Inflammatory macrophage treated with lipopolysaccharide for 1 hour (primary cell): ENCODE results near the gene CHD1.

ENCODE experiments used
- DNase-seq, 2 donors: peaks; one replicate each; pipeline ENCODE4 v3.0.0-alpha.2; 2020 to 2022

Gene CHD1

GRCh38 chr5:98934546-98934945, 5.7 kb upstream of the CHD1 start:
- DNase-seq = peak; percentile 36 to 49

GRCh38 chr5:98933445-98934072, 4.8 kb upstream of the CHD1 start:
- DNase-seq = peak; percentile 72 to 74

DNA sequence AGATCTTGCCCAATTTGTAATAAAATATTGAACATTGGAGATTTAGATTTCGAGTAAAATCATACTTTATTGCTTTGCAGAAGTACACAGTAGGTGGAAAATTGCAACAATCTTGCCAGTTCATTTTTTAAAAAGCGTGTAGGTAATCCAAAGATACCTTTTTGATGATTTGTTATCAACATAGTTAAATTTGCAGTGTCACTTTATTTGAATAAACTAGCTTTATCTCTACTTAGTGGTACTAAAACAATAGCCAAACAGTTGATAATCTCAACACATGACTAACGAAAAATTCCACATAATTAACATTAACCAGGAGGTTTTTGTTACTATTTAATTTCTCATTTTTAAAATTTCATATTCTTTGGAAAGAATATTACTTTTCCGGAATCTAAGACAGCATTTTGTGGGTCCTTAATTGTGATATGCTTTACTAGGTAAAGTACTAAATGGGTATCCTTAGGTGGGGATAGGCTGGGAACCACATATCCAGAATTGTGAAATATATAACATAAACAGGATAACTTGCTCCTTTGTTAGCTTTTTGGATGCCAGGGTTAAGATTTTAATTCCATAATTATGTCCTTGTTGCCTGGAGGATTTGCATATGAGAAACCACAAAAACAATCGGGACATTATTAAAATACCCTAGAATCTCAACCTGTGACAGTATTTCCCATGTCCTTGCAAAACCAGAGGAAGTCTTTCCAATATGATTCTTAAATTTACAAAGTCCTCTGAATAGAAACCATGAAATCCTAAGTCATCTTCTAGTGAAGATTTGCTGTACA, 2.4 kb upstream of the CHD1 start:
- no peak for DNase-seq

DNA sequence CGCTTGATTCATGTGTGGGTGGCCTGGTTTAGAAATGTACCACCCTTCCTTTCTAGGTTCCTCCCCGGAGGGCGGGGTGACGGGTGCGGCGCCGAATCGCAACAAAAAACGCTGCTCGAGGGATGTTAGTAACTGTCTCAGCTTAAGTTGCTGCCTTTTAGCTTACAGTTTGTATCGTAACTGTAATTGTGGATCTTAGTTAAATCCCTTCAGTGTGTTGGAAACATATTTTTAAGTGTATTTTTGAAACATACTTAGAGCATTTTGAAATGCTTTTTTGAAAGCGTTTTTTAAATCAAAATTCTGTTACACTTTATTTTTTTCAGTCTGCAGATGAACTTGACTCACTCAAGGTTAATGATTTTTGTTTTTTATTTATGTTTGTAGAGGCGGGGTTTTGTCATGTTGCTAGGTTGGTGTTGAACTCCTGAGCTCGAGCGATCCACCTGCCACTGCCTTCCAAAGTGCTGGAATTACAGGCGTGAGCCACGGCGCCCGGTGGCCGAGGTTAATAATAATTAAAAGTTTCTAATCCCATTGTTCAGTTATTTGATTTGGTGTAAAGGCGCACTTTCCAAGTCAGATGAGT, 997 bp upstream of the CHD1 start:
- DNase-seq = no peak

- DNase-seq = peak; percentile 69 to 71
These were observed 576 bp downstream of the CHD1 start for GRCh38 chr5:98927989-98928872.

DNA sequence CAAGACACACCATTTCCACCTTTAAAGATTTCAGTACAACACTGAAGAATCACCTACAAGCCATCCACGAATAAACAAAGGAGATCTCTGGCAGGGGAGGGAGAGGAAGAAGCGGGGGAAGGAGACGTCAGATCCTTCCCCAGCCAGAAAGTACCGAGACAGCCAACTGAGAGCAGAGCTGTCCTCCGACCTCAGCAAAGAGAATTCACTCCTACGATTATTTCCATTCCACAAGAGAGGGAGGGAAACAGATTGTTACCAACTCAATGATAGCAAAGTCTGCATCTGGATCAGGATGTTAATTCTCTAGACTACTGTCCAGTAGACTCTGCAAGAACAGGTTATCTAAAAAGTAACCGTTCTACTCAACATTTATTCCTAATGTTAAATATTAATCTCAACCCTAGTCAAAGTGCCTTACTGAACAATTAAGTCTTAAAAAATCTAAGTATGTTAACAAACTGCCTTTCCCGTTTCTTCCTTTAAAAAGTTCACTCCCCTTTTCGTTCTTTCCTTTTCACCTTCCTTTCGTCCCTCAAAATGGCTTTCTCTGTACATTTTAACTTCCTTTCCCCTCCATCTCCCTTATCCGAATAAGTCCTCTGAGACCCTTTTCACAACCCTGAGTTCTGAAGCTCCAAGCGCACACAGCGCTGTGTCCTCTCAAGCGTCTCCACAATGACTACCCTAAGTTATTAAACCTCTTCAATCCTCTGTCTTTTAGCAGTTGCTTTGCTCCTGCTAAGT, 1.4 kb downstream of the CHD1 start:
- DNase-seq = peak; percentile 64 to 70

GRCh38 chr5:98923966-98924365, 4.8 kb downstream of the CHD1 start:
- no peak for DNase-seq

- DNase-seq = no peak
These were observed 6.8 kb downstream of the CHD1 start for GRCh38 chr5:98921947-98922505.

DNA sequence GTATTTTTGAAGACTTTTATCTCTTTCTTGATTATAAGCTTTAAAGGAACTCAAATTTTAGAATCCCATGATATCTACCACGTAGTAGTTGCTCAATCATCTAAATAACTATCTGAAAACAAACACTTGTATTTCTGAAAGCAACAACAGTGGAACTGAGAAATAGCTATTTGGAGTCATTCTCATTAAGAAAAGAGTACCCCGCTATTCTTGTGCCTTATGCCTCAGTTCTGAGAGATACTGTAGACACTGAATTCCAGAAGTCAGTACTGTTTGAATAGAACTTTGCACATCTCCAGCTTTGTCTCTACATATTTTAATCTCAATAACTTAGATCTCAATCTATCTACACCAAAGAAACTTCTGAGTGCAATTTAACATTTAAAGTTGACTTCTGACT, 11.4 kb downstream of the CHD1 start:
- DNase-seq = no peak

GRCh38 chr5:98916540-98916939, 12.3 kb downstream of the CHD1 start:
- DNase-seq = no peak

DNA sequence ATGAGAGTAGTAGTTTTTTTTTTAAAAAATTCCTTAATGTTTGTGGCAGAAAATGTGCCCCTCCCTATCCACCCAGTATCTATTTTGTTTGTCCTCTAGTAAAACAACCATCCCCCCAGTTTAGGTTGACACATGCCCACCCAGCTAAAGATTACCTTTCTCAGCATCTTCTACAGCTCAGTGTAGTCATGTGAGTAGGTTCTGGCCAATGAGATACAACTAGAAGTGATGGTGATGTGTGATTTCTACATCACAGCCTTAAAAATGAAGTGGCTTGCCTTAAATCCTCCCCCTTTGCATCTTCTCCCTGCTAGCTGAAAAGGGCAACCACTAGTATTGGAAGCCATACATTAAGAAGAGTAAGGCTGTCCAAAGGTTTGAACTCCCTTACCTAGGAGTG, 14.9 kb downstream of the CHD1 start:
- DNase-seq = no peak

DNA sequence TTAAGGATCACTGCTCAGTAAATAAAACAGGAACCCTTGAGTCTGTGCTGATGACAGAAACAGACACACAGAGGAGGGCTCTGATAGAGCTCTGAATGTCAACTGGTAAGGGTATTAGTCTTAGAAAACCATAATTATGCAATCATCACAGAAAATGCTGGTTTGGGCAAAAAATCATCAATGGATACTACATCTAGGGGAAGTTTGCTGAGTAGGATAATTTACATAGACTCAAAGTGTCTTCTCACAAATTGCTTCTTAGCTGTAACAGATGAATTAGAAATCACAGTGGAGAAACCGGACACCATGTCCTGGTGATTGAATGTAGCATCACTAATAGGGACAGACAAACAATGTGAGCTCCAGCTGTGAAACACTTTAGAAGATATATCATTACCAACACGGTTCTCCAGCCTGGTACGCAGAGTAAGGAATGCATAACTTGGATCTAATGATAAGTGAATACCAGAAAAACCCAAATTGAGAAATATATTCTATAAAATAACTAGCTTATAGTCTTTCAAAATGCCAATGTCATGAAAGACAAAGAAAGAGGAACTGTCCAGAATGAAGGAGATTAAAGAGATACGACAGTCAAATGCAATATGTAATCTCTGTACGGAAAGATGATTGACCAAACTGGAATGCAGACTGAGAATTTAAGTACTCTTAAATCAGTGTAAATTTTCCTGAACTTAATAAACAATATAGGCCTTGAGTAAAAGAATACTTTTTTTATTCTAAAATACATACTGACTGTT, 17.3 kb downstream of the CHD1 start:
- DNase-seq = peak; percentile 68 to 72

- no peak for DNase-seq
These were observed 19.4 kb downstream of the CHD1 start for GRCh38 chr5:98909363-98909762.

- no peak for DNase-seq
These were observed 20.9 kb downstream of the CHD1 start for GRCh38 chr5:98907951-98908350.

DNA sequence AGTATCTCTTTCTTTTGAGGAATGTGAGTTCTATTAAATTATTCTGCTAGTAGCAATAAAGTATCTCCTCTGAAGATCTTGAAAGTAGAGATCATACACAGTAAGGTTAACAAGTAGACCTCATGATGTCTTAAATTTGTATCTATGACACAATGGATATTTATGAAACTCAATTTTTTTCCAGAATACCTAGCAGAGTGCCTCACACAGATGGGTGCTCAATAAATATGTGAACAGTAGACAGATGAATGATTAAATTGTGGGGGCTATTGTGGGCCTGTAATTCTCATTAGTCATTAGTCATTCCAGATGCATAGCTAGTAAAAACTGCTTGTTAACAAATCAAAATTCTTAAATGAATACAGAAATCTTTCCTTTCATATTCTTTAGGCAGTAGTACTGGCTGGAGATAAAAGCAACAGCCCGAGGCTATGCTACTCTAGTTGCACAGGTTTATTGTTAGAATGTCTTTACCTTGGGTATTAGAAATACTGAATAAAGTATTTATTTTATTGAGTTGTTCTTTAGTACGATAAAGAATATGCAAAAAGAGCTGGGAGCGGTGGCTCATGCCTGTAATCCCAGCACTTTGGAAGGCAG, 22.0 kb downstream of the CHD1 start:
- no peak for DNase-seq

DNA sequence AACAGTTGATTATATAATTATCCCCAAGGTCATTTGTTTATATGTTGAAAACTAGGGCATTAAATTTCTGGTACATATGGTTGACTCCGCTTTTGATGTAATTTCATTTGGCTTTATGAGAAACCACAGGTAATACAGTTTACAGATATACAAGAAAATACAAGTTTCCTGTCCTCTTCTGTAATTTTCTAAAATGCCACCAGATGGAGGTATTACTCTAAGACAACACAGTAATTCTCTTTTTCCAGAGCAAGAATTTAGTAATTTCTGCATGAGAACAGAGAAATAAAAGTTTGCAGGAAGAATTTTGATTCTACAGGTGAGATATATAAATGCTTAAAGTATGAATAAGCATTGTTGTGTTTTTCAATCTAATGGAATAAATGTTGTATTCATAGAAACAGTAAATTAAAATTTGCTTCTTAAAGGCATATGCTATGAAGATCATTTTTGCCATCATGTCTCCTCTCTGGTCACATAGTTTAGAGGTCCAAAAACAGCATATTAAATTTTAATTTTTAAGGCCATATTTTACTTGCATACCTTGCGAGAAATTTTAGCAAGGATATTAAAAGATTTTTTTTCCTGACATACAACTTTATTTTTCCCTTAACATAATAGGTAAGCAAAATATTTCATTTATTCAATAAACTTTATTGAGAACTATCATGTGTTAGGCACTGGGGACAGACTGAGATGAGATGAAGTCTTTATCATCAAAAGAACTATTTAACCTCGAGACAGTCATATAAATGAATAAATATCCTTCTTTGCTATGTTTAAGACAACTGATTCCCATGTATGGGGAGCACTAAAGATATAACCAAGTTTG, 22.7 kb downstream of the CHD1 start:
- DNase-seq = peak; percentile 39 to 83

- no peak for DNase-seq
These were observed 24.0 kb downstream of the CHD1 start for GRCh38 chr5:98904780-98905179.

GRCh38 chr5:98902733-98903132, 26.1 kb downstream of the CHD1 start:
- no peak for DNase-seq

- no peak for DNase-seq
These were observed 29.4 kb downstream of the CHD1 start for GRCh38 chr5:98899456-98899855.

DNA sequence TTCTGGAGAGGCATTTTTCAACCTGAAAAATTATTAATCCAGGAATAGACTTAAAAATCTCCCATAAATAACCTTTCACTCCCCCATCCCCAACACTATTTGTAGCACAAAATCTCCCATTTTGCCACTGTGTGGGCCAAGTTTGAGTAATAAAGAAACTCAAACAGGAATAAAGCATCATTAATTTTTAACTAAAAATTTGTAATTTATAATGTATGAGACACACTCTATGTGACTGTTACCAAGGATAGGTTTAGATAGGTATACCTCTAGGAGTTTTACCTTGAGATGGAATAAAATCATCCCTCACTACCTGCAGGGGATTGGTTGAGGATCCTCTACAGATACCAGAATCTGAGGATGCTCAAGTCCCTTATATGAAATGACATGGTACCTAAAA, 30.1 kb downstream of the CHD1 start:
- DNase-seq = no peak
